HG03060 (cell line): ENCODE results near the gene SLAMF1.

ENCODE experiments used
- ATAC-seq: cut with Tn5 transposase; IDR thresholded peaks from one replicate; pipeline ENCODE4 v1.9.1; 2021; ENCODE audit warnings: low read depth, moderate number of reproducible peaks; ENCODE audit not compliant: unreplicated experiment

Gene SLAMF1

GRCh38 chr1:160625725-160626498 lies 20.9 kb downstream of the SLAMF1 start:
- ATAC-seq, result no peak

- ATAC-seq, result no peak
These were observed 21.5 kb downstream of the SLAMF1 start for GRCh38 chr1:160625321-160625720.

GRCh38 chr1:160624464-160624863 lies 22.4 kb downstream of the SLAMF1 start:
- no peak for ATAC-seq

GRCh38 chr1:160623862-160624261 lies 23.0 kb downstream of the SLAMF1 start:
- no peak for ATAC-seq

- ATAC-seq, result no peak
These were observed 23.6 kb downstream of the SLAMF1 start for GRCh38 chr1:160623227-160623633.

- ATAC-seq, result no peak
These were observed 24.2 kb downstream of the SLAMF1 start for GRCh38 chr1:160622501-160623226.

GRCh38 chr1:160621633-160622413 lies 25.0 kb downstream of the SLAMF1 start:
- ATAC-seq, result no peak

GRCh38 chr1:160620942-160621632 lies 25.8 kb downstream of the SLAMF1 start:
- no peak for ATAC-seq

- no peak for ATAC-seq
These were observed 27.0 kb downstream of the SLAMF1 start for GRCh38 chr1:160619742-160620277.

- no peak for ATAC-seq
These were observed 28.0 kb downstream of the SLAMF1 start for GRCh38 chr1:160618763-160619274.

GRCh38 chr1:160618327-160618726 lies 28.5 kb downstream of the SLAMF1 start:
- ATAC-seq, result no peak

- no peak for ATAC-seq
These were observed 31.2 kb downstream of the SLAMF1 start for GRCh38 chr1:160615660-160616059.

- no peak for ATAC-seq
These were observed 32.4 kb downstream of the SLAMF1 start for GRCh38 chr1:160614410-160614809.

GRCh38 chr1:160612613-160613218 lies 34.1 kb downstream of the SLAMF1 start:
- no peak for ATAC-seq

- no peak for ATAC-seq
These were observed 36.1 kb downstream of the SLAMF1 start for GRCh38 chr1:160610569-160611242.

GRCh38 chr1:160608941-160609340 lies 37.9 kb downstream of the SLAMF1 start:
- ATAC-seq, result no peak

GRCh38 chr1:160608514-160608913 lies 38.3 kb downstream of the SLAMF1 start:
- ATAC-seq, result no peak

- ATAC-seq, result no peak
These were observed 38.8 kb downstream of the SLAMF1 start for GRCh38 chr1:160608057-160608456.

GRCh38 chr1:160607672-160608032 lies 39.2 kb downstream of the SLAMF1 start:
- peak; percentile 1 for ATAC-seq
